NCI-H748 (cell line): ENCODE results near the gene ITGAV.

Experiments used
- DNase-seq: peaks from one replicate; lab custom pipeline; 2025; ENCODE audit not compliant: unreplicated experiment; lab: John Stamatoyannopoulos, UW

ITGAV gene

GRCh38 chr2:186573531-186573930 is 16.3 kb upstream of the ITGAV start:
- no peak for DNase-seq

DNA sequence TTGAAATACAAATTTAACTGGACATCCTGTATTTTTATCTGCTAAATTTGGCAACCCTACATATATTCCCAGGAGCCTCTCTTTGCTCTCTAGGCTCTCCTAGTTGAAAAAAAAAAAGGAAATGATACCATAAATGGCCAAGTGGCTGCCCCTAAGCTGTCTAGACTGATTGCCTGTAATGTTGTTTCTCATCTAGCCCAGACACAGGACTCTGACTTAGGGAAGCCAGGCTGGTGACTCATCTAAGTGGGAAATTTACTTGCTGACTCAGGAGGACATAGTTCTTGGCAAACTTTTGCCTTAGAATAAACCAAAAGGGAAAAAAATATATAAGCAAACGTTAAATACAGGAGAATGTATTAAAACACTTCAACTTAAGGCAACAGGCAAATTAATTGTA is 14.6 kb upstream of the ITGAV start:
- DNase-seq: no peak

DNA sequence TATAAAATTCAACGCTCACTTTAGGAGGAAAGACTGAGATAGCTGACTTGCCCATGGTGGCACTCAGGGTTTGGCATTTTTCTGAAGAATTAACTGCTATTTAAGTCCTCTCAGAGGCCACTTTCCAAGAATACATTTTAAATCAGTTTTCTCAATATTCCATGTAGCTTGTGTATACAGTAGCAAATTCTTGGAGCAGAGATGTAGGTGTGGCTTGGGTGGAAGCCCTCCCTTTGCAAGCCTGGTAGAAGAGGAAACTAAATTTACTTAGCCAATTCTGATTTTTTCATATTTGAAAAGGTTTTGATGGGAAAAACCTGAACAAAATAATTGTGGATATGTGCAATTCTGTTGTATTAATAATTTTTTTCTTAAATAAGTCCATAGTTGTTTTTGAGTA is 14.0 kb upstream of the ITGAV start:
- no peak for DNase-seq

- no peak for DNase-seq
Observed at GRCh38 chr2:186576614-186577013, 13.2 kb upstream of the ITGAV start.

DNA sequence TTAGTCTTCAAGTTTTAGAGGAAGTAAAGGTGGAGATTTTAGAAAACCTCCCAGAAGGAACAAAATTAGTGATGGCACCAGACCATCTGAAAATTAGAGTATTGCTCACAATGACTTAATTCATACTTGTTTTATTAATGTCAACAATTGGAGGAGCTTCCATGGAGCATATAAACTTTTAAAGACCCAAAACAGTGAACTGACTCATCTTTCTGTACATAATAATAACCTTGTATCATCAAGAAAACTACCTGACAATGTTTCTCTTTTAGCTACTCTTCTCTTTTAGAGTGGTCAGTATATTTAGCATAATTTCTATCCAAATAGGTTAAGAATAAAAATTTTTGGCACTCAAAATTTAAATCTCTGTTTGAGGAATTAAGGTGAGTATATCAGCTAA is 7.2 kb upstream of the ITGAV start:
- DNase-seq: no peak

- peak; percentile 56 for DNase-seq
Observed at GRCh38 chr2:186584053-186584452, 5.8 kb upstream of the ITGAV start.

GRCh38 chr2:186588421-186588820 is 1.4 kb upstream of the ITGAV start:
- no peak for DNase-seq

GRCh38 chr2:186588940-186589611 is 780 bp upstream of the ITGAV start:
- peak; percentile 54 for DNase-seq

DNA sequence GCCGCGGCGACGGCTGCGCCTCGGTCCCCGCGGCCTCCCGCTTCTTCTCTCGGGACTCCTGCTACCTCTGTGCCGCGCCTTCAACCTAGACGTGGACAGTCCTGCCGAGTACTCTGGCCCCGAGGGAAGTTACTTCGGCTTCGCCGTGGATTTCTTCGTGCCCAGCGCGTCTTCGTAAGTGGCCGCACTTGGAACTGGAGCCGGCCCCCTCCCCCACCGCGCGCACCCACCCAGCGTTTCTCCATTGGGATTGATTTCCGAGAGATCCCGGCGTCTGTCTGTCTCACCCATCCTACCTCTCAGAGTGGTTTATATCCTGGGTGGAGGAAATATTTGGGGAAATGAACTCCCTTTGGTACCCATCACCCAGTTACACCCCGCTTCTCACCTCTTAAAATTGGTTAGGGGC is 498 bp downstream of the ITGAV start:
- DNase-seq: no peak

DNA sequence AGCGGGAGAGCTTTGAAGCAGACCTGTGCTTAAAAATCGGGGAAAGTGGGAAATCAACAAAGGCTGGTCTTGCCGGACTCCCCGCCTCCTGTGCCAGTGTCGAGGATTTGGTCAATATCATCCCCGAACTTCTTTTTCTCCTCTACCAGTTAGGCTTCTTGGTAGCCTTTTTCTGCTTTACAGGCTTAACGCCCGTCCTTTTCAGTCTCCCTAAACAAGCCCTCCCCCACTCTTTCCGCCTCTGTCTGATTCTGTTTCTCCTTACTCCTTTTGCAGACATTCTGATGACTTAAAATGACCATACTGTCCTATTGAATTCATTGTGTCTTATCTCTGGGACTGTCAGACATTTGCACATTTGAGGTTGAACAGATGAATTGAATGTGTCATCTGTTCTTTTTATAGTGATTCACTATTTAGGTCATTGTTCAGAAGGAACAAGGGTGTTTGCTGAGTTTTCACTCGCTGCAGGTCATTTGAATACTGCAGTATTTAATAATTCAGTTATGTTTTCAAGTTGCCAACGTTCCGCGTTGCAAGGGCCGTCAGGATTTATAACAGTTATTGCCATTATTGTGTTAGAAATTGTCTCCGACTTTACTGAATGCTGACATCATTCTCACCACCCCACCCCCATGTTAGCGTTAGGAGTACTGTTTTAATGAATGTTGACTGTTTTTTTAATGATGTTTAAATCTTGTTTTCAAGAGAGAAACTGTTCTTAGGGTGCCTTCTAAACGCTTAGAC is 1.1 kb downstream of the ITGAV start:
- peak; percentile 62 for DNase-seq

GRCh38 chr2:186591506-186591890 is 1.6 kb downstream of the ITGAV start:
- peak; percentile 31 for DNase-seq

GRCh38 chr2:186592137-186592875 is 2.5 kb downstream of the ITGAV start:
- DNase-seq: no peak

- DNase-seq: no peak
Observed at GRCh38 chr2:186593523-186593922, 3.7 kb downstream of the ITGAV start.

GRCh38 chr2:186594001-186594722 is 4.3 kb downstream of the ITGAV start:
- DNase-seq: no peak

DNA sequence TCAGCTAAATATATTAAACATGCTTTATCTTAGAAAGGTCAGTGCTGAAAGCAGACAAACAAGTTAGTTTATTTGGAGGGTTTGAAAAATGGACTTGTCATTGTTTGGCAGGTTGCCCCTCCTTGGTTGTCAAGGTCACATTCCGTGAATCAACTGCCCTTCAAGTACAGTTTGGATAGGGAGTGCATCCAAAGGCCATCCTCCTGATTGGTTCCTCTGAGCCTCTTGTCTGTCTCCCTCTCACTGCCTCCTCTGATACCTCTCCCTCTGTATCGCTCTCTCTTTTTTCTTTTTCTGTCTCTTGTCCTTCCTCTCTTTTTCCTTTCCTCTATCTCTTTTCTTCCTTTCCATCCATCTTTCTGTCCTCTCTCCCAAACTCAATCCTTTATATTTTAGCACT is 5.4 kb downstream of the ITGAV start:
- peak; percentile 28 for DNase-seq

- no peak for DNase-seq
Observed at GRCh38 chr2:186599186-186599778, 9.4 kb downstream of the ITGAV start.

GRCh38 chr2:186603286-186603685 is 13.4 kb downstream of the ITGAV start:
- DNase-seq: no peak

DNA sequence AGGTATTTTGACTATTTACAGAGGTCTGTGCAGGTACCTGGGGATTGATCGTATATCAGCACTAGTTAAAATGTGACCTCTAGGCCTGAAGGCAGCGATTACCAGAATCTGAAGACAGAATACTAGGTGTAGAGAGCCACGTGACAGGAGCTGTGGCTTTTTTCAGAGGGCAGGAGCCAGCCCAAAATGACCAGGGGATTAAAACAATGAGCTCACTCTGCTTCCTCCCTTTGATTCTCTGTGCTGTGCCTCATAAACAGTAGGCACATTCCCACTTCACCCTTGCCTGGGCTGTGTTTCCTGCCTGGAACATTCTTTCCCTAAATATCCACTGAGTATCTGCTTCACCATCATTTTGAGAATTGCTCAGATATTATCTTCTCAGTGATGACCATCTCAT is 15.2 kb downstream of the ITGAV start:
- no peak for DNase-seq

GRCh38 chr2:186607660-186608324 is 17.9 kb downstream of the ITGAV start:
- DNase-seq: no peak

DNA sequence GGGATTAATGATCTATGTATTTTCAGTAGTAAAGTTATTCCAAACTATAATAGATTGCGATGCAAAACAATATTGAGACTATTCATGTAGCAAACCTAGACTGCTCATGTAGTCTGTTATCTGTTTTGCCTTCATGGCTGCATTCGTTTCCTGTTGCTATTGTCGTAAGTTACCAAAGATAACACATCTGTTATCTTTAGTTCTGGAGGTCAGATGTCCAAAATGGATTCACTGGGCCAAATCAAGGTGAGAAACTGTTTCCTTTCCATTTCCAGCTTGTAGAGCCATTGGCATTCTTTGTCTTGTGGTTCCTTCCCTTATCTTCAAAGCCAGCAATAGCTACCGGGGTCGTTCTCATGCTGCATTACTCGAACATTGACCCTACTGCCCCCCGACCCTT is 20.9 kb downstream of the ITGAV start:
- no peak for DNase-seq
